H1 (cell line): ENCODE measurements around the gene CHST2. TPM values are rescaled to one million over a fixed set of nuclear protein-coding genes. Genes with fewer than 3 reads are reported as not detected.

Experiments used
- CTCF ChIA-PET: fragments of 300-600 bp; sonication (Branson Sonifier 250); formaldehyde crosslinking; loops from one replicate; lab custom pipeline; 2021; ENCODE audit not compliant: partially characterized antibody; lab: Charles Lee
- POLR2A ChIA-PET: fragments of 300-600 bp; sonication (Branson Sonifier 250); formaldehyde crosslinking; loops from one replicate; lab custom pipeline; 2021; ENCODE audit warnings: inconsistent platforms; ENCODE audit not compliant: partially characterized antibody; lab: Charles Lee
- DNase-seq, 2 experiments: peaks; one replicate each; pipeline versions ENCODE4 v3.0.0 to v3.0.0-alpha.2; 2010 to 2022; ENCODE audit warnings: low spot score in 2 of 2, low read depth in 1 of 2, mixed read lengths in 1 of 2
- FAIRE-seq: peaks from 2 replicates; lab custom pipeline; 2011; peaks lifted over from hg19 to GRCh38; lab: Jason Lieb, UNC
- H2AFZ ChIP-seq: 2 replicates; pipeline ENCODE4 v1.8.1; 2012; ENCODE audit warnings: low read length, inconsistent platforms
- H2AK5ac ChIP-seq: 2 replicates; pipeline ENCODE4 v1.6.1; 2013; ENCODE audit warnings: low read depth, low read length
- H2BK120ac ChIP-seq: replicated peaks from 2 replicates; pipeline ENCODE3; 2013; ENCODE audit warnings: low read depth, low read length, inconsistent platforms
- H2BK12ac ChIP-seq: 2 replicates; pipeline ENCODE4 v1.6.1; 2013; ENCODE audit warnings: low read depth, low read length
- H2BK15ac ChIP-seq: 2 replicates; pipeline ENCODE4 v1.6.1; 2013; ENCODE audit warnings: low read length
- H2BK20ac ChIP-seq: 2 replicates; pipeline ENCODE4 v1.6.1; 2013; ENCODE audit warnings: low read length
- H2BK5ac ChIP-seq: 2 replicates; pipeline ENCODE4 v1.6.1; 2013; ENCODE audit warnings: low read depth, low read length
- H3K14ac ChIP-seq: 2 replicates; pipeline ENCODE4 v1.6.1; 2013; ENCODE audit warnings: inconsistent platforms; ENCODE audit not compliant: insufficient read length
- H3K18ac ChIP-seq: 2 replicates; pipeline ENCODE4 v1.6.1; 2013; ENCODE audit warnings: low read length; ENCODE audit errors: extremely low read depth
- H3K23ac ChIP-seq: 2 replicates; pipeline ENCODE4 v1.6.1; 2013; ENCODE audit warnings: inconsistent platforms; ENCODE audit not compliant: insufficient read length
- H3K23me2 ChIP-seq: 2 replicates; pipeline ENCODE4 v1.6.1; 2013; ENCODE audit warnings: low read depth, low read length
- H3K27ac ChIP-seq: 2 replicates; pipeline ENCODE4 v1.6.1; 2011; ENCODE audit warnings: low read depth, low read length, inconsistent platforms
- H3K27me3 ChIP-seq, 4 experiments: replicated peaks in 1 of 4; 1 replicate in 1 of 4; 2 replicates in 3 of 4; pipeline versions ENCODE4 v1.6.1 to v1.8.1; 2011 to 2013; ENCODE audit warnings: low read length in 3 of 4, mild to moderate bottlenecking in 3 of 4, inconsistent platforms in 2 of 4, mixed read lengths in 2 of 4, moderate library complexity in 1 of 4; ENCODE audit not compliant: control insufficient read depth in 3 of 4, insufficient read depth in 3 of 4; ENCODE audit errors: extremely low read depth in 1 of 4
- H3K36me3 ChIP-seq, 4 experiments: 2 replicates each; pipeline versions ENCODE4 v1.6.1 to v1.8.1; 2011 to 2013; ENCODE audit warnings: mild to moderate bottlenecking in 4 of 4, low read length in 3 of 4, moderate library complexity in 2 of 4, control low read depth in 1 of 4, inconsistent platforms in 1 of 4; ENCODE audit not compliant: insufficient read depth in 4 of 4, control insufficient read depth in 2 of 4
- H3K4ac ChIP-seq: replicated peaks from 2 replicates; pipeline ENCODE3; 2013; ENCODE audit warnings: low read length, low read depth, mixed read lengths, inconsistent platforms; ENCODE audit not compliant: insufficient read length
- H3K4me1 ChIP-seq, 4 experiments: replicated peaks in 1 of 4; 1 replicate in 1 of 4; 2 replicates in 3 of 4; pipeline versions ENCODE4 v1.6.1 to v1.8.1; 2011 to 2013; ENCODE audit warnings: low read length in 3 of 4, inconsistent platforms in 2 of 4, mixed read lengths in 1 of 4; ENCODE audit not compliant: insufficient read depth in 4 of 4, control insufficient read depth in 3 of 4
- H3K4me2 ChIP-seq, 2 experiments: 2 replicates each; pipeline versions ENCODE4 v1.6.1 to v1.8.1; 2011 to 2013; ENCODE audit warnings: low read depth in 2 of 2, low read length in 2 of 2, control low read depth in 1 of 2, inconsistent platforms in 1 of 2, mild to moderate bottlenecking in 1 of 2; ENCODE audit not compliant: insufficient read depth in 1 of 2
- H3K4me3 ChIP-seq, 4 experiments: fragments of 200-600, 300-600 bp in 1 of 4; sonication (generic), shearing (Covaris generic), sonication (Bioruptor Twin) in 1 of 4; 2 replicates each; pipeline versions ENCODE4 v1.5.1 to v1.8.1; 2011 to 2016; ENCODE audit warnings: low read length in 4 of 4, low read depth in 3 of 4, control low read depth in 2 of 4, inconsistent platforms in 2 of 4, mild to moderate bottlenecking in 2 of 4, mixed read lengths in 1 of 4, moderate library complexity in 1 of 4; ENCODE audit not compliant: insufficient read depth in 2 of 4; ENCODE audit errors: extremely low read depth in 1 of 4
- H3K56ac ChIP-seq: replicated peaks from 2 replicates; pipeline ENCODE3; 2013; ENCODE audit warnings: low read depth, mild to moderate bottlenecking, mixed read lengths, low read length, inconsistent platforms; ENCODE audit not compliant: insufficient read length
- H3K79me1 ChIP-seq: 2 replicates; pipeline ENCODE4 v1.6.1; 2013; ENCODE audit warnings: low read depth, low read length, control low read depth
- H3K79me2 ChIP-seq, 2 experiments: 2 replicates each; pipeline versions ENCODE4 v1.6.1 to v1.8.1; 2012 to 2013; ENCODE audit warnings: low read length in 2 of 2, mild to moderate bottlenecking in 2 of 2, inconsistent platforms in 1 of 2; ENCODE audit not compliant: insufficient read depth in 2 of 2, control insufficient read depth in 1 of 2
- H3K9ac ChIP-seq, 4 experiments: replicated peaks in 1 of 4; 1 replicate in 1 of 4; 2 replicates in 3 of 4; pipeline versions ENCODE4 v1.6.1 to v1.8.1; 2011 to 2013; ENCODE audit warnings: low read depth in 3 of 4, low read length in 3 of 4, control low read depth in 2 of 4, mild to moderate bottlenecking in 2 of 4, moderate library complexity in 2 of 4, inconsistent platforms in 1 of 4; ENCODE audit errors: extremely low read depth in 1 of 4
- H3K9me3 ChIP-seq, 2 experiments: 2 replicates each; pipeline versions ENCODE4 v1.6.1 to v1.8.1; 2012 to 2013; ENCODE audit warnings: mild to moderate bottlenecking in 2 of 2, moderate library complexity in 2 of 2, control low read depth in 1 of 2, inconsistent platforms in 1 of 2, low read depth in 1 of 2, low read length in 1 of 2, mixed read lengths in 1 of 2; ENCODE audit not compliant: insufficient read depth in 2 of 2
- H4K20me1 ChIP-seq, 2 experiments: replicated peaks in 1 of 2; 2 replicates each; pipeline versions ENCODE3 to v1.8.1; 2011 to 2013; ENCODE audit warnings: inconsistent platforms in 2 of 2, low read length in 2 of 2, mild to moderate bottlenecking in 1 of 2; ENCODE audit not compliant: insufficient read depth in 2 of 2, control insufficient read depth in 1 of 2
- H4K5ac ChIP-seq: 2 replicates; pipeline ENCODE4 v1.6.1; 2013; ENCODE audit warnings: low read length, low read depth, mixed read lengths, inconsistent platforms; ENCODE audit not compliant: insufficient read length
- H4K8ac ChIP-seq: 2 replicates; pipeline ENCODE4 v1.8.0; 2013; ENCODE audit warnings: mild to moderate bottlenecking, moderate library complexity, low read length, inconsistent platforms; ENCODE audit not compliant: insufficient read depth; ENCODE audit errors: extremely low read depth
- H4K91ac ChIP-seq: replicated peaks from 2 replicates; pipeline ENCODE3; 2013; ENCODE audit warnings: low read length, mixed read lengths, inconsistent platforms; ENCODE audit not compliant: insufficient read length
- ASH2L ChIP-seq: fragments of 200-600, 300-600 bp; sonication (generic); IDR thresholded peaks from one replicate; pipeline ENCODE4 v1.7.1; 2017; ENCODE audit warnings: low read length
- CBX5 ChIP-seq: fragments of 300-800, 300-1000 bp; sonication (generic); IDR thresholded peaks from 2 replicates; pipeline ENCODE4 v1.7.1; 2016; ENCODE audit warnings: antibody characterized with exemption, low read length, low read depth
- CHD1 ChIP-seq: IDR thresholded peaks from 2 replicates; pipeline ENCODE4 v1.6.1; 2012; ENCODE audit warnings: low read depth, low read length, improper control_type of control experiment
- CHD2 ChIP-seq: IDR thresholded peaks from 2 replicates; pipeline ENCODE4 v1.6.1; 2012; ENCODE audit warnings: low read length, improper control_type of control experiment
- CREB1 ChIP-seq: IDR thresholded peaks from 2 replicates; pipeline ENCODE4 v1.6.1; 2012; ENCODE audit warnings: inconsistent platforms
- EZH2 ChIP-seq: fragments of 200-600 bp; sonication (generic); IDR thresholded peaks from 2 replicates; pipeline ENCODE4 v1.7.1; 2012; ENCODE audit warnings: low read depth, mild to moderate bottlenecking, moderate library complexity, low read length, inconsistent platforms; ENCODE audit not compliant: severe bottlenecking
- JUND ChIP-seq: IDR thresholded peaks from 2 replicates; pipeline ENCODE4 v1.6.1; 2011; ENCODE audit warnings: mild to moderate bottlenecking, improper control_type of control experiment, low read length
- KDM5A ChIP-seq: fragments of 200-600 bp; IDR thresholded peaks from 2 replicates; pipeline ENCODE4 v1.7.1; 2012; ENCODE audit warnings: mild to moderate bottlenecking, low read length, inconsistent platforms, mixed read lengths
- NANOG ChIP-seq: IDR thresholded peaks from 2 replicates; pipeline ENCODE4 v1.6.1; 2011; ENCODE audit warnings: low read length, low read depth, mild to moderate bottlenecking, inconsistent platforms; ENCODE audit not compliant: insufficient read depth, poor library complexity, severe bottlenecking
- SP4 ChIP-seq: IDR thresholded peaks from 2 replicates; pipeline ENCODE4 v1.6.1; 2012; ENCODE audit warnings: low read length, inconsistent platforms
- SUZ12 ChIP-seq: fragments of 200-600 bp; sonication (generic); IDR thresholded peaks from 2 replicates; pipeline ENCODE4 v1.6.1; 2012; ENCODE audit warnings: mild to moderate bottlenecking, inconsistent platforms, low read length, moderate library complexity, mixed read lengths
- TAF1 ChIP-seq: IDR thresholded peaks from 2 replicates; pipeline ENCODE4 v1.6.1; 2011; ENCODE audit warnings: mild to moderate bottlenecking, low read depth, low read length
- ZNF274 ChIP-seq: IDR thresholded peaks from 2 replicates; pipeline ENCODE4 v1.7.0; 2012; ENCODE audit warnings: low read length, borderline replicate concordance; ENCODE audit errors: extremely low read depth
- WGBS, 2 experiments: shearing (Covaris generic) in 1 of 2; methylation state at CpG; one replicate each; pipeline versions ENCODE4 v1.1.6 to v1.1.7; 2013 to 2015; ENCODE audit warnings: low lambda C conversion rate in 2 of 2, mixed read lengths in 2 of 2, inconsistent platforms in 1 of 2, low coverage in 1 of 2, missing lambda C conversion rate in 1 of 2; ENCODE audit not compliant: insufficient replicate concordance in 2 of 2, insufficient coverage in 1 of 2, insufficient read length in 1 of 2; ENCODE audit errors: extremely low coverage in 1 of 2, missing lambda C conversion rate in 1 of 2; 5-methylcytosine and 5-hydroxymethylcytosine counted together
- polyA plus RNA-seq, 7 experiments: library from polyadenylated mRNA; depleted of rRNA in 3 of 7; stranded (reverse) in 5 of 7; unstranded in 2 of 7; fragments of >200 nt in 5 of 7; fragments of 200-250 nt in 2 of 7; gene quantifications; 1 replicate in 5 of 7; 2 replicates in 1 of 7; 4 replicates in 1 of 7; pipeline versions ENCODE4 v1.2.1 to v1.2.3, GENCODE V29; 2011 to 2013; ENCODE audit warnings: missing spikeins in 2 of 7, mixed read lengths in 2 of 7
- total RNA-seq: library from RNA; stranded (reverse); fragmentation: NEBNext Ultra II Directional; extraction: Animal tissue kit (Norgen Biotek cat#: 25700); gene quantifications from 2 replicates; pipeline ENCODE4 v1.2.1, GENCODE V29; 2021
- TF ChIP-seq, protein P1 (sequence below): IDR thresholded peaks from 2 replicates; pipeline ENCODE4 v1.6.1; 2011; ENCODE audit warnings: low read depth, mild to moderate bottlenecking, low read length; ENCODE audit not compliant: insufficient read depth

CHST2 gene
- total and polyA plus RNA-seq, 2 of the 8 experiments (the other 6 are each of a cell fraction or from before 2014, with no cell fraction given) = 3.2 to 15.1 TPM

- no peak for DNase-seq
- no peaks in the 10 kb centered on the region for H3K4me1 ChIP-seq
- H3K23me2 ChIP-seq = no peaks in the 10 kb centered on the region
- no peak overlapping the region for H2BK120ac ChIP-seq
- no peaks in the 10 kb centered on the region for H4K20me1 ChIP-seq
- no peak overlapping the region for H3K18ac ChIP-seq
- ChIA-PET CTCF (no interaction called here), POLR2A (no interaction called here)
- FAIRE-seq = no peak
- no peak overlapping the region for H2BK5ac ChIP-seq
- peaks cover 0 to 8% of the 10 kb centered on the region in 2 experiments; a peak in 2 of 4 replicates for H3K9me3 ChIP-seq
- no peak overlapping the region for H4K8ac ChIP-seq
- H3K79me1 ChIP-seq = no peaks in the 10 kb centered on the region
- no peak overlapping the region for H3K4me3 ChIP-seq
- TF ChIP-seq SP4 (no peak), CHD2 (no peak), SUZ12 (no peak), JUND (no peak), CHD1 (no peak), EZH2 (no peak), CBX5 (no peak), ASH2L (no peak), ZNF274 (no peak), KDM5A (no peak), TAF1 (no peak), CREB1 (no peak), NANOG (no peak)
- TF ChIP-seq, protein P1, sequence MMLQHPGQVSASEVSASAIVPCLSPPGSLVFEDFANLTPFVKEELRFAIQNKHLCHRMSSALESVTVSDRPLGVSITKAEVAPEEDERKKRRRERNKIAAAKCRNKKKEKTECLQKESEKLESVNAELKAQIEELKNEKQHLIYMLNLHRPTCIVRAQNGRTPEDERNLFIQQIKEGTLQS = no peak
- H3K56ac ChIP-seq = no peak overlapping the region
- H3K4me2 ChIP-seq = no peak overlapping the region
- H3K14ac ChIP-seq = no peak overlapping the region
- H2AFZ ChIP-seq = no peak overlapping the region
- no peak overlapping the region for H3K23ac ChIP-seq
- no peak overlapping the region for H3K27ac ChIP-seq
- 89% methylated on average over 5 of the region's 5 CpGs; no CpG with 5 or more reads in 1 of the 2 experiments for WGBS, 2 experiments
- H3K27me3 ChIP-seq = peaks cover 0 to 1% (median 0%) of the 10 kb centered on the region in 4 experiments; a peak in 1 of 7 replicates
- H3K79me2 ChIP-seq = no peaks in the 10 kb centered on the region
- H2BK15ac ChIP-seq = no peak overlapping the region
- no peak overlapping the region for H3K9ac ChIP-seq
- H4K91ac ChIP-seq = no peak overlapping the region
- H2BK20ac ChIP-seq = no peak overlapping the region
- no peaks in the 10 kb centered on the region for H3K36me3 ChIP-seq
- no peak overlapping the region for H2AK5ac ChIP-seq
- H2BK12ac ChIP-seq = no peak overlapping the region
- no peak overlapping the region for H4K5ac ChIP-seq
- no peak overlapping the region for H3K4ac ChIP-seq
Measured at GRCh38 chr3:143172062-143172794, 52.7 kb downstream of the CHST2 start.
